ENCODE results near the gene FRMPD4.

The FRMPD4 gene

DNA sequence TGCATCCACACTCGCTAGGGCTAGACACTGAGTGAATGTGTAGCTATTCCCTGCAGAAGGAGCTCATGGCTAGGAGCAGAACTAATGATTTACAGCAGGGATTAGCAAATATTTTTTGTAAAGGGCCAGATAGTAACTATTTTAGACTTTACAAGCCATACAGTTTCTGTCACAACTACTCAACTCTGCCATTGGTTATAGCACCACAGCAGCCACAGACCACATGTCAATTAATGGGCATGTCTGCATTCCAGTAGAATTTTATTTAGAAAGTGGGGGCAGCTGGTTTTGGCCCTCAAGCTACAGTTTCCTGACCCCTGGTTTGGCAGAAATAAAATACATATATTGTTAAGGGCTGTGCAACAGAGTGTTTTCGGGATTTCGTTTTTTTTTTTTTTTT is 192.6 kb downstream of the FRMPD4 start (continued):
- TF ChIP-seq, protein P1, sequence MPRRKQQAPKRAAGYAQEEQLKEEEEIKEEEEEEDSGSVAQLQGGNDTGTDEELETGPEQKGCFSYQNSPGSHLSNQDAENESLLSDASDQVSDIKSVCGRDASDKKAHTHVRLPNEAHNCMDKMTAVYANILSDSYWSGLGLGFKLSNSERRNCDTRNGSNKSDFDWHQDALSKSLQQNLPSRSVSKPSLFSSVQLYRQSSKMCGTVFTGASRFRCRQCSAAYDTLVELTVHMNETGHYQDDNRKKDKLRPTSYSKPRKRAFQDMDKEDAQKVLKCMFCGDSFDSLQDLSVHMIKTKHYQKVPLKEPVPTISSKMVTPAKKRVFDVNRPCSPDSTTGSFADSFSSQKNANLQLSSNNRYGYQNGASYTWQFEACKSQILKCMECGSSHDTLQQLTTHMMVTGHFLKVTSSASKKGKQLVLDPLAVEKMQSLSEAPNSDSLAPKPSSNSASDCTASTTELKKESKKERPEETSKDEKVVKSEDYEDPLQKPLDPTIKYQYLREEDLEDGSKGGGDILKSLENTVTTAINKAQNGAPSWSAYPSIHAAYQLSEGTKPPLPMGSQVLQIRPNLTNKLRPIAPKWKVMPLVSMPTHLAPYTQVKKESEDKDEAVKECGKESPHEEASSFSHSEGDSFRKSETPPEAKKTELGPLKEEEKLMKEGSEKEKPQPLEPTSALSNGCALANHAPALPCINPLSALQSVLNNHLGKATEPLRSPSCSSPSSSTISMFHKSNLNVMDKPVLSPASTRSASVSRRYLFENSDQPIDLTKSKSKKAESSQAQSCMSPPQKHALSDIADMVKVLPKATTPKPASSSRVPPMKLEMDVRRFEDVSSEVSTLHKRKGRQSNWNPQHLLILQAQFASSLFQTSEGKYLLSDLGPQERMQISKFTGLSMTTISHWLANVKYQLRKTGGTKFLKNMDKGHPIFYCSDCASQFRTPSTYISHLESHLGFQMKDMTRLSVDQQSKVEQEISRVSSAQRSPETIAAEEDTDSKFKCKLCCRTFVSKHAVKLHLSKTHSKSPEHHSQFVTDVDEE (CRISPR knock-in tag; IDR thresholded peaks at IDR 0.05): no peak
- no peak for TF ChIP-seq TOX (CRISPR knock-in tag; IDR thresholded peaks at IDR 0.05; ENCODE audit: borderline replicate concordance)
- TF ChIP-seq ARNTL (CRISPR knock-in tag; IDR thresholded peaks at IDR 0.05; ENCODE audit: borderline replicate concordance, low read depth): no peak
- TF ChIP-seq ZC3H10 (CRISPR knock-in tag; IDR thresholded peaks at IDR 0.05): no peak
- TF ChIP-seq BACH2 (CRISPR knock-in tag; IDR thresholded peaks at IDR 0.05; ENCODE audit: borderline replicate concordance): no peak
- TF ChIP-seq ESRRG (CRISPR knock-in tag; IDR thresholded peaks at IDR 0.05): no peak

- no peak for TF ChIP-seq ZFP3 (CRISPR knock-in tag; IDR thresholded peaks at IDR 0.05)
- TF ChIP-seq RARB (CRISPR knock-in tag; IDR thresholded peaks at IDR 0.05): no peak
- TF ChIP-seq ZNF565 (CRISPR knock-in tag; conservative IDR thresholded peaks at IDR 0.05; ENCODE audit: low read depth): no peak
- no peak for TF ChIP-seq ARNTL (CRISPR knock-in tag; IDR thresholded peaks at IDR 0.05; ENCODE audit: borderline replicate concordance, low read depth)
- no peak for TF ChIP-seq CSRNP3 (CRISPR knock-in tag; IDR thresholded peaks at IDR 0.05)
- TF ChIP-seq, protein P1 (CRISPR knock-in tag; IDR thresholded peaks at IDR 0.05): no peak
- TF ChIP-seq ZC3H10 (CRISPR knock-in tag; IDR thresholded peaks at IDR 0.05): no peak
- ATAC-seq: no peak
Observed at GRCh38 chrX:12332786-12333347, 194.6 kb downstream of the FRMPD4 start.

DNA sequence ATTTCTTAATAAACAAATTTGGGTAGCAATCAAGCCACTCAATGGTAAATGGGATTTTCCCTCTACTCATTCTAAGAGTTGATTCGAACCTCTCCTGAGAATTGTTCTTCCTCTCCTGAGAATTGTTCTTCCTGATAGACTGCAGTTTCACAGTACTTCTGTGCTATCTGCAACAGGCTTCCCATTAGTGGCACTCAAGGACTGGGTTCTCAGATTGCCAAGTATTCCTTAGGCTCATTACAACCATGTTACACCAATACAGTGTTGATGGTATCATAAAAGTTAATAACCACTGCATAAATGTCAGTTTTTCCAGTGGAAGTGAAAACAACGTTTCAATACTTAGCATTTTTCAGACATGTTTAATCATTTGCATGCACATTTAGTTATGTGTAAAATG is 201.6 kb downstream of the FRMPD4 start:
- no peak for ATAC-seq
- no peak for TF ChIP-seq GLIS3 (CRISPR knock-in tag; IDR thresholded peaks at IDR 0.05)
- no peak for TF ChIP-seq PPARA (CRISPR knock-in tag; IDR thresholded peaks at IDR 0.05; ENCODE audit: borderline replicate concordance)
- TF ChIP-seq CSRNP3 (CRISPR knock-in tag; IDR thresholded peaks at IDR 0.05): no peak
- TF ChIP-seq BACH2 (CRISPR knock-in tag; IDR thresholded peaks at IDR 0.05; ENCODE audit: borderline replicate concordance): no peak
- no peak for TF ChIP-seq POU6F1 (CRISPR knock-in tag; IDR thresholded peaks at IDR 0.05; ENCODE audit: borderline replicate concordance, low read depth)
- TF ChIP-seq ZNF8 (CRISPR knock-in tag; IDR thresholded peaks at IDR 0.05): no peak

GRCh38 chrX:12344954-12345353 is 206.7 kb downstream of the FRMPD4 start:
- no peak for ATAC-seq
- TF ChIP-seq ZNF565 (CRISPR knock-in tag; conservative IDR thresholded peaks at IDR 0.05; ENCODE audit: low read depth) (no peak), RARB (CRISPR knock-in tag; IDR thresholded peaks at IDR 0.05) (no peak), ZFP30 (CRISPR knock-in tag; IDR thresholded peaks at IDR 0.05) (no peak), ARNTL (CRISPR knock-in tag; IDR thresholded peaks at IDR 0.05; ENCODE audit: borderline replicate concordance, low read depth) (no peak), PATZ1 (CRISPR knock-in tag; IDR thresholded peaks at IDR 0.05; ENCODE audit: borderline replicate concordance) (no peak), PPARA (CRISPR knock-in tag; IDR thresholded peaks at IDR 0.05; ENCODE audit: borderline replicate concordance) (no peak), BACH2 (CRISPR knock-in tag; IDR thresholded peaks at IDR 0.05; ENCODE audit: borderline replicate concordance) (no peak), CSRNP3 (CRISPR knock-in tag; IDR thresholded peaks at IDR 0.05) (no peak)
- TF ChIP-seq, protein P1 (CRISPR knock-in tag; IDR thresholded peaks at IDR 0.05): no peak

All from SK-N-SH treated with all-trans-retinoic acid at 6 μM for 48 hours (cell line).